Smooth muscle cell (in vitro differentiated cells): ENCODE measurements around the gene OR10K2. TPM values are rescaled to one million over a fixed set of nuclear protein-coding genes. Genes with fewer than 3 reads are reported as not detected.
A peak's percentile ranks its signal among the peaks of the same experiment; 100 is the strongest.

Source experiments
- DNase-seq: peaks from one replicate; lab custom pipeline; 2025; ENCODE audit not compliant: unreplicated experiment; lab: John Stamatoyannopoulos, UW
- H2AFZ ChIP-seq: fragments of 200-600 bp; sonication (generic); 2 replicates; pipeline ENCODE4 v1.6.0; 2016; ENCODE audit warnings: antibody characterized with exemption, low read depth, mild to moderate bottlenecking
- H3F3A ChIP-seq: fragments of 200-600 bp; sonication (generic); 2 replicates; pipeline ENCODE4 v1.6.0; 2017; ENCODE audit warnings: antibody characterized with exemption, low read depth
- H3K27ac ChIP-seq: fragments of 200-600 bp; sonication (generic); 2 replicates; pipeline ENCODE4 v1.5.1; 2016; ENCODE audit warnings: low read depth, mild to moderate bottlenecking
- H3K27me3 ChIP-seq: fragments of 200-600 bp; sonication (generic); 2 replicates; pipeline ENCODE4 v1.6.1; 2016; ENCODE audit warnings: low read depth, mild to moderate bottlenecking
- H3K36me3 ChIP-seq: fragments of 200-600 bp; sonication (generic); 2 replicates; pipeline ENCODE4 v1.5.1; 2016; ENCODE audit warnings: low read depth
- H3K4me1 ChIP-seq: fragments of 200-600 bp; sonication (generic); 2 replicates; pipeline ENCODE4 v1.5.1; 2016; ENCODE audit warnings: low read depth
- H3K4me2 ChIP-seq: fragments of 200-600 bp; sonication (generic); 2 replicates; pipeline ENCODE4 v1.6.0; 2016; ENCODE audit warnings: mild to moderate bottlenecking
- H3K4me3 ChIP-seq: fragments of 200-600 bp; sonication (generic); 2 replicates; pipeline ENCODE4 v1.5.1; 2016; ENCODE audit warnings: mild to moderate bottlenecking
- H3K79me2 ChIP-seq: fragments of 200-600 bp; sonication (generic); 2 replicates; pipeline ENCODE4 v1.6.0; 2016; ENCODE audit warnings: low read depth, mild to moderate bottlenecking
- H3K9ac ChIP-seq: fragments of 200-600 bp; sonication (generic); 2 replicates; pipeline ENCODE4 v1.6.0; 2016; ENCODE audit warnings: low read depth
- H3K9me3 ChIP-seq: fragments of 200-600 bp; sonication (generic); replicated peaks from 2 replicates; pipeline ENCODE4 v1.5.1; 2016; ENCODE audit warnings: low read depth
- H4K20me1 ChIP-seq: fragments of 200-600 bp; sonication (generic); 2 replicates; pipeline ENCODE4 v1.6.0; 2016; ENCODE audit warnings: low read depth
- CTCF ChIP-seq: fragments of 200-600 bp; sonication (generic); IDR thresholded peaks from 2 replicates; pipeline ENCODE4 v1.5.1; 2017; ENCODE audit warnings: borderline replicate concordance, mild to moderate bottlenecking, antibody characterized with exemption; ENCODE audit not compliant: insufficient read depth, poor library complexity, severe bottlenecking
- WGBS: methylation state at CpG from one replicate; pipeline ENCODE4 v1.1.7; 2016; ENCODE audit warnings: low lambda C conversion rate; 5-methylcytosine and 5-hydroxymethylcytosine counted together
- polyA plus RNA-seq: library from polyadenylated mRNA; unstranded; fragments of >200 nt; fragmentation: Nextera tagmentation; extraction: Ambion mirVana; gene quantifications from 2 replicates; pipeline ENCODE4 v1.2.1, GENCODE V29; 2016
- total RNA-seq: library from RNA; depleted of rRNA; stranded (reverse); fragments of >200 nt; gene quantifications from 2 replicates; pipeline ENCODE4 v1.2.3, GENCODE V29; 2014

The OR10K2 gene
- total and polyA plus RNA-seq, 2 experiments from 2014 or later, result not detected

GRCh38 chr1:158425027-158425426 is 1.0 kb downstream of the OR10K2 start:
- Histone ChIP-seq H3K4me3 (no peak overlapping the region), H3K4me1 (peaks cover 7% of the 10 kb centered on the region), H3K27ac (no peak overlapping the region), H3K27me3 (no peaks in the 10 kb centered on the region), H2AFZ (peak overlapping the region; percentile 69), H3K9ac (no peak overlapping the region), H4K20me1 (no peaks in the 10 kb centered on the region), H3K79me2 (no peaks in the 10 kb centered on the region), H3F3A (no peaks in the 10 kb centered on the region), H3K36me3 (no peaks in the 10 kb centered on the region), H3K9me3 (no peaks in the 10 kb centered on the region), H3K4me2 (no peak overlapping the region)
- TF ChIP-seq CTCF, result no peak
- DNase-seq, result no peak

DNA sequence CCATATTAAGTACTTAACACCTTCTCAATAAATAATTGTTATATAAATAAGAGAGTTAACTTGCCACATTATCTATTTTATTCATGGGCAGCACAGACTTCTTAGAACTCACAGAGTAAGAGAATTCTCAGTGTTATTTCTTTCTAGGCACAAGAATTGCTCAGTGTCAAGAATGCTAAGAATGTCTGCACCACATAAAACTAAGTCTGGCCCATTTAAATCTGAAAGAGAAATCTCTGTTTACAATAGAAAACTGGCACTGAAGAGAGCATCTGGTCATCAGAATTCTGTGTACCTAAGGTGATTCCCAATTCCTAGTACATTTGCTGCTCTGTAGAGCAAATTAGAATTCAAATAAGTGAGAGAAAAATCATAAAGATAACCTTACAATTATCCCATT is 3.8 kb downstream of the OR10K2 start:
- Histone ChIP-seq H3K27me3 (no peaks in the 10 kb centered on the region), H3K79me2 (no peaks in the 10 kb centered on the region), H4K20me1 (no peaks in the 10 kb centered on the region), H3K9ac (no peak overlapping the region), H3K4me2 (peak overlapping the region; percentile 24), H3K27ac (no peak overlapping the region), H3K4me1 (peaks cover 7% of the 10 kb centered on the region), H3K36me3 (no peaks in the 10 kb centered on the region), H2AFZ (no peak overlapping the region), H3F3A (no peaks in the 10 kb centered on the region), H3K9me3 (no peaks in the 10 kb centered on the region), H3K4me3 (no peak overlapping the region)
- no peak for TF ChIP-seq CTCF
- DNase-seq, result no peak

GRCh38 chr1:158417586-158417985 is 8.5 kb downstream of the OR10K2 start:
- H2AFZ ChIP-seq, result no peak overlapping the region
- no peak overlapping the region for H3K4me3 ChIP-seq
- H3K9me3 ChIP-seq, result no peaks in the 10 kb centered on the region
- no peak overlapping the region for H3K27ac ChIP-seq
- no peak overlapping the region for H3K9ac ChIP-seq
- no peaks in the 10 kb centered on the region for H3K36me3 ChIP-seq
- H3K27me3 ChIP-seq, result no peaks in the 10 kb centered on the region
- H3K4me2 ChIP-seq, result no peak overlapping the region
- no peaks in the 10 kb centered on the region for H4K20me1 ChIP-seq
- H3K79me2 ChIP-seq, result no peaks in the 10 kb centered on the region
- no peak for DNase-seq
- no peaks in the 10 kb centered on the region for H3F3A ChIP-seq
- TF ChIP-seq CTCF, result no peak
- H3K4me1 ChIP-seq, result peaks cover 7% of the 10 kb centered on the region

- Histone ChIP-seq H3K36me3 (no peaks in the 10 kb centered on the region), H3K4me2 (no peak overlapping the region), H3K79me2 (no peaks in the 10 kb centered on the region), H3F3A (no peaks in the 10 kb centered on the region), H3K9ac (no peak overlapping the region), H2AFZ (no peak overlapping the region), H3K4me1 (no peaks in the 10 kb centered on the region), H3K9me3 (no peaks in the 10 kb centered on the region), H3K27me3 (no peaks in the 10 kb centered on the region), H4K20me1 (no peaks in the 10 kb centered on the region), H3K4me3 (no peak overlapping the region), H3K27ac (no peak overlapping the region)
- 89% methylated on average over 4 of the region's 4 CpGs for WGBS
- DNase-seq, result no peak
- TF ChIP-seq CTCF, result no peak
Measured at GRCh38 chr1:158414651-158415345, 11.2 kb downstream of the OR10K2 start.
